HG03095 (cell line): ENCODE data around the gene GRIK5.

Source experiments
- ATAC-seq: cut with Tn5 transposase; IDR thresholded peaks from one replicate; pipeline ENCODE4 v1.9.1; 2021; ENCODE audit warnings: moderate library complexity; ENCODE audit not compliant: unreplicated experiment

Gene GRIK5

GRCh38 chr19:42096255-42096837 is 26.3 kb upstream of the GRIK5 start:
- no peak for ATAC-seq

- ATAC-seq: no peak
These were observed 25.8 kb upstream of the GRIK5 start for GRCh38 chr19:42095814-42096230.

GRCh38 chr19:42095142-42095813 is 25.3 kb upstream of the GRIK5 start:
- ATAC-seq: no peak

- no peak for ATAC-seq
These were observed 23.9 kb upstream of the GRIK5 start for GRCh38 chr19:42093926-42094325.

GRCh38 chr19:42093505-42093904 is 23.5 kb upstream of the GRIK5 start:
- ATAC-seq: no peak

GRCh38 chr19:42092350-42092749 is 22.3 kb upstream of the GRIK5 start:
- no peak for ATAC-seq

GRCh38 chr19:42091742-42092141 is 21.7 kb upstream of the GRIK5 start:
- ATAC-seq: no peak

GRCh38 chr19:42091300-42091699 is 21.3 kb upstream of the GRIK5 start:
- ATAC-seq: no peak

GRCh38 chr19:42090672-42091071 is 20.7 kb upstream of the GRIK5 start:
- no peak for ATAC-seq

GRCh38 chr19:42089772-42090171 is 19.8 kb upstream of the GRIK5 start:
- no peak for ATAC-seq

- ATAC-seq: no peak
These were observed 19.3 kb upstream of the GRIK5 start for GRCh38 chr19:42089191-42089750.

- ATAC-seq: no peak
These were observed 18.6 kb upstream of the GRIK5 start for GRCh38 chr19:42088471-42089190.

- no peak for ATAC-seq
These were observed 17.0 kb upstream of the GRIK5 start for GRCh38 chr19:42086770-42087550.

- no peak for ATAC-seq
These were observed 16.3 kb upstream of the GRIK5 start for GRCh38 chr19:42086188-42086736.

- no peak for ATAC-seq
These were observed 13.5 kb upstream of the GRIK5 start for GRCh38 chr19:42083537-42083936.

GRCh38 chr19:42081584-42082203 is 11.7 kb upstream of the GRIK5 start:
- no peak for ATAC-seq

GRCh38 chr19:42080764-42081375 is 10.9 kb upstream of the GRIK5 start:
- no peak for ATAC-seq

GRCh38 chr19:42079886-42080763 is 10.1 kb upstream of the GRIK5 start:
- ATAC-seq: no peak

GRCh38 chr19:42079276-42079669 is 9.3 kb upstream of the GRIK5 start:
- ATAC-seq: no peak
